ENCODE results near the gene TM9SF2. TPM values are rescaled to one million over a fixed set of nuclear protein-coding genes. Genes with fewer than 3 reads are reported as not detected.
A peak's percentile ranks its signal among the peaks of the same experiment; 100 is the strongest.

Gene TM9SF2
- polyA plus RNA-seq, 3 donors = 54.0 to 255 (median 218) TPM

GRCh38 chr13:99553033-99553432 lies 51.8 kb downstream of the TM9SF2 start:
- H3K27me3 Mint-ChIP-seq (ENCODE audit: low read depth in 3 of 3) = peaks cover 0 to 2% (median 0%) of the 10 kb centered on the region in 3 donors
- peak overlapping the region in 1 of 7 donors; percentile 27 for H3K27ac Mint-ChIP-seq
- no peak for DNase-seq
- no peak for TF ChIP-seq CTCF (IDR thresholded peaks at IDR 0.05)
- H3K36me3 ChIP-seq (replicated peaks in 1 of 2; ENCODE audit: control insufficient read depth in 1 of 2, insufficient read depth in 2 of 2, low read length in 2 of 2) = peaks cover 80 to 97% of the 10 kb centered on the region in 2 donors
- no peaks in the 10 kb centered on the region for H3K79me2 ChIP-seq (ENCODE audit: insufficient read depth, low read length)
- H2AFZ ChIP-seq (ENCODE audit: insufficient read depth, low read depth, low read length, poor library complexity, severe bottlenecking) = no peak overlapping the region
- H3K4me2 ChIP-seq (replicated peaks; ENCODE audit: extremely low read depth, low read length, poor library complexity, severe bottlenecking) = no peak overlapping the region
- H3K9me3 ChIP-seq (replicated peaks in 1 of 2; ENCODE audit: control insufficient read depth in 1 of 2, insufficient read depth in 1 of 2, low read length in 2 of 2) = no peaks in the 10 kb centered on the region
- peaks cover 6% of the 10 kb centered on the region for H3K4me1 Mint-ChIP-seq
- H3K27ac ChIP-seq (ENCODE audit: low read depth in 1 of 2, low read length in 2 of 2) = no peak overlapping the region
- no peak overlapping the region for H3K4me3 ChIP-seq (replicated peaks in 1 of 3; ENCODE audit: low read depth in 2 of 3, low read length in 3 of 3)
- H3K9me3 Mint-ChIP-seq = no peaks in the 10 kb centered on the region
- no peaks in the 10 kb centered on the region for H3K27me3 ChIP-seq (ENCODE audit: control insufficient read depth in 2 of 2, insufficient read depth in 2 of 2, low read length in 2 of 2)
- H4K20me1 ChIP-seq (ENCODE audit: insufficient read depth, low read length) = peaks cover 47% of the 10 kb centered on the region
- no peak overlapping the region for H3K9ac ChIP-seq (ENCODE audit: insufficient read depth, low read length, poor library complexity, severe bottlenecking)
- no CpG with 5 or more reads among the region's 5 CpGs for WGBS (ENCODE audit: insufficient coverage)
- H3K4me1 ChIP-seq (ENCODE audit: control insufficient read depth in 1 of 2, insufficient read depth in 2 of 2, low read length in 2 of 2) = peaks cover 7% of the 10 kb centered on the region in 2 donors
- intact Hi-C loops (cut with micrococcal nuclease) = no loop called here
- peaks cover 82 to 90% of the 10 kb centered on the region in 2 donors for H3K36me3 Mint-ChIP-seq
- H3K4me3 Mint-ChIP-seq = no peak overlapping the region

- no peaks in the 10 kb centered on the region for H3K9me3 Mint-ChIP-seq
- Histone ChIP-seq H3K27ac (ENCODE audit: low read depth in 1 of 2, low read length in 2 of 2) (no peak overlapping the region), H3K36me3 (replicated peaks in 1 of 2; ENCODE audit: control insufficient read depth in 1 of 2, insufficient read depth in 2 of 2, low read length in 2 of 2) (peaks cover 86 to 97% of the 10 kb centered on the region in 2 donors), H3K9ac (ENCODE audit: insufficient read depth, low read length, poor library complexity, severe bottlenecking) (no peak overlapping the region), H3K4me2 (replicated peaks; ENCODE audit: extremely low read depth, low read length, poor library complexity, severe bottlenecking) (no peak overlapping the region), H3K79me2 (ENCODE audit: insufficient read depth, low read length) (no peaks in the 10 kb centered on the region), H3K4me1 (ENCODE audit: control insufficient read depth in 1 of 2, insufficient read depth in 2 of 2, low read length in 2 of 2) (no peaks in the 10 kb centered on the region), H4K20me1 (ENCODE audit: insufficient read depth, low read length) (peaks cover 41% of the 10 kb centered on the region), H3K4me3 (replicated peaks in 1 of 3; ENCODE audit: low read depth in 2 of 3, low read length in 3 of 3) (no peak overlapping the region), H3K9me3 (replicated peaks in 1 of 2; ENCODE audit: control insufficient read depth in 1 of 2, insufficient read depth in 1 of 2, low read length in 2 of 2) (no peaks in the 10 kb centered on the region), H3K27me3 (ENCODE audit: control insufficient read depth in 2 of 2, insufficient read depth in 2 of 2, low read length in 2 of 2) (no peaks in the 10 kb centered on the region), H2AFZ (ENCODE audit: insufficient read depth, low read depth, low read length, poor library complexity, severe bottlenecking) (no peak overlapping the region)
- H3K27ac Mint-ChIP-seq = peak overlapping the region in 1 of 7 donors; percentile 32
- peaks cover 0 to 2% (median 0%) of the 10 kb centered on the region in 3 donors for H3K27me3 Mint-ChIP-seq (ENCODE audit: low read depth in 3 of 3)
- TF ChIP-seq CTCF (IDR thresholded peaks at IDR 0.05) = no peak
- peaks cover 83 to 92% of the 10 kb centered on the region in 2 donors for H3K36me3 Mint-ChIP-seq
- H3K4me1 Mint-ChIP-seq = no peaks in the 10 kb centered on the region
- no CpG with 5 or more reads among the region's 5 CpGs for WGBS (ENCODE audit: insufficient coverage)
- H3K4me3 Mint-ChIP-seq = no peak overlapping the region
- DNase-seq = no peak
- intact Hi-C loops (cut with micrococcal nuclease) = no loop called here
Measured at GRCh38 chr13:99555149-99555548, 53.9 kb downstream of the TM9SF2 start.

All from CD14-positive monocyte (primary cell).